ENCODE measurements around the gene ZDHHC8.

The ZDHHC8 gene

DNA sequence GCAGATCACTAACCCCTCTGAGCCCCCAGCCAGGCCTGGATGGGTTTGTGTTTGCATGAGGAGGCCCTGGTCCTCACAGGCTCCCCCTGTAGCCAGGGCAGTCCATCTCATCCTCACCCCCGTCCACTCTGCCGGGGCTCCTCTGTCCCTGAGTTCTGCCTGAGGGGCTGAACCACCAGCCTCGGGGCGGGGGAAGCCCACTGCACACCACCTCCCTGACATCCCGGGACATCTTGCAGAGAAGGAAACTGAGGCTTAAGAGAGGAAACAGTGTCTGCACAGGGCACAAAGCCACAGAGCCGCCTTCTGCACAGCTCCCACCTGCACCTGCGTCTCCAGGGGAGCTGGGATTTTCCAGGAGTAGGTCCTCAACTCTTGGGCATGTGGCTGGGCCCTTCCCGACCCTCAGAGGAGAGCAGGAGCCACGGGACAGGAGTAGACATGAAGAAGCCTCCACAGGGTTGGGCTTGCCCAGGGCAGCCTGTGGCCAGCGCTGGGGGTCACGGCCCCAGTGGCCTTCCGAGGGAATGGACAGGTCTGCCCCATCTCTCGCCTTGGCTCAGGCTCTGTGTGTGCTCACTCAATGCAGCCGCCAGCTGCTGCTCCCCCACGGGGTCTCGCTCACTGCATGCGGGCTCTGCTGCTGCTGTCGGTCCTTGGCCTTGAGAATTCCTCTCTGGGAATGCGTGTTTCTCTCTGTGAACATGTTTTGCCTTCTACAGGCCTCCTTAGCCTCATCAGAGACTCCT, 64.7 kb downstream of the ZDHHC8 start:
- DNase-seq (ENCODE audit: low spot score) = no peak
